ENCODE results near the gene GPR89A.
"Not testable (repeated sequence)": the region's sequence is repeated elsewhere in the genome, so short reads cannot be mapped to it uniquely, and the experiment has no call there.

Gene GPR89A

GRCh38 chr1:145717833-145718232 lies 110.0 kb downstream of the GPR89A start:
- no peak for DNase-seq (ENCODE audit: low read depth in 2 of 2)

DNA sequence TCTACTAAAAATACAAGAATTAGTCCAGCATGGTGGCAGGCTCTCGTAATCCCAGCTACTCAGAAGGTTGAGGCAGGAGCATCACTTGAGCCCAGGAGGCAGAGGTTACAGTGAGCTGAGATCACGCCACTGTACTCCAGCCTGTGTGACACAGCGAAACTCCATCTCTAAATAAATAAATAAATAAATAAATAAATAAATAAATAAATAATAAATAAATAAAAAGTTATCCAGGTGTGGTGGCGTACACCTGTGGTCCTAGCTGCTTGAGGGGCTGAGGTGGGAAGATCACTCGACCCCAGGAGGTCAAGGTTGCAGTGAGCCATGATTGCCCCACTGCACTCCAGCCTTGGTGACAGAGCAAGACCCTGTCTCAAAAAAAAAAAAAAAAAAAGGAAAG lies 110.7 kb downstream of the GPR89A start:
- DNase-seq (ENCODE audit: low read depth in 2 of 2) = not testable (repeated sequence)

GRCh38 chr1:145719230-145720079 lies 111.7 kb downstream of the GPR89A start, which contains the start of gene CD160:
Gene CD160 (plus strand): TSS chr1:145719499. CDS start chr1:145728328, 8,829 bp downstream.
- DNase-seq (ENCODE audit: low read depth in 2 of 2) = no peak
